ENCODE data around the gene C12orf54.

- TF ChIP-seq CTCF (IDR thresholded peaks at IDR 0.05) = no peak
- TF ChIP-seq POLR2A (IDR thresholded peaks at IDR 0.05) = no peak
Measured at GRCh38 chr12:48508987-48509386, 26.7 kb downstream of the C12orf54 start.

All from right lobe of liver (tissue), 4 donors.